HG03469 (cell line): Measurements from ENCODE around the gene GATAD2B.
"Not testable (repeated sequence)": the region's sequence is repeated elsewhere in the genome, so short reads cannot be mapped to it uniquely, and the experiment has no call there.

Experiments
- ATAC-seq: cut with Tn5 transposase; IDR thresholded peaks from one replicate; pipeline ENCODE4 v1.9.1; 2021; ENCODE audit warnings: mild to moderate bottlenecking, moderate library complexity, moderate number of reproducible peaks; ENCODE audit not compliant: unreplicated experiment

The GATAD2B gene

DNA sequence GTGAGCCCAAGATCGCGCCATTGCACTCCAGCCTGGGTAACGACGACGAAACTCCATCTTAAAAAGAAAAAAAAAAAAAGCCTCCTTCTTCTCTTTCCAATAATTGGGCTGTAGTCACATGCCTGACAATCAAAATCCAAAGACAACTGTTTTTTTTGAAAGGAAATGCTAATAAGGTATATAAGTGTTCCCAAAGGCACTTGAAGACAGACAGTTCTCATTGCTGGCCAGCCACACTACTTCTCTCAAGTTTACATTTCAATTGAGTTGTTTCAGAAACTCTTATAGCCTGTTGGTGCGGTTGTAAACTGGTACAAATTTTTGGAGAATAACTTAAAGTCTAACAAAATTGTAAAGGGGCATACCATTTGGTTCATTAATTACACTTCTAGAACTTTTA is 23.3 kb downstream of the GATAD2B start:
- ATAC-seq = no peak

DNA sequence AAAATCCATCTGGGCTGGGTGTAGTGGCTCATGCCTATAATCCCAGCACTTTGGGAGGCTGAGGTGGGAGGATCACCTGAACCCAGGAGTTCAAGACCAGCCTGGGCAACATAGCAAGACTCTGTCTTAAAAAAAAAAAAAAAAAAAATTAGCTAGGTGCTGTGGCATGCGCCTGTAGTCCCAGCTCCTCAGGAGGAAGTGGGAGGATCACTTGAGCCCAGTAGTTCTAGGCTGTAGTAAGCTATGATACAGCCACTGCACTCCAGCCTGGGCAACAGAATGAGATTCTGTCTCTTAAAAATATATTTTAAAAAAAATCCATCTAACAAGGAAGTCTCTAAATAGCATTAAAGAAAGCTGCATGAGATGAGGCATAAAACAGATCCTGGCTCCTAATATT is 26.9 kb downstream of the GATAD2B start:
- not testable (repeated sequence) for ATAC-seq

DNA sequence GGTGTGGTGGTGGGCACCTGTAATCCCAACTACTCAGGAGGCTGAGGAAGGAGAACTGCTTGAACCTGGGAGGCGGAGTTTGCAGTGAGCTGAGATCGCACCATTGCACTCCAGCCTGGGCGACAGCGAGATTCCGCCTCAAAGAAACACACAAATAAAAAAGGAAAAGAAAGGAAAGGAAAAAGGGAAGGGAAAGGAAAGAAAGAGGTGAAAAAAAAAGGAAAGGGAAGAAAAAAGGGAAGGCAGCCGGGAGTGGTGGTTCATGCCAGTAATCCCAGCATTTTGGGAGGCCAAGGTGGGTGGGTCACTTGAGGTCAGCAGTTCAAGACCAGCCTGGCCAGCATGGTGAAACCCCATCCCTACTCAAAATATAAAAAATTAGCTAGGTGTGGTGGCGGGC is 31.7 kb downstream of the GATAD2B start:
- not testable (repeated sequence) for ATAC-seq

DNA sequence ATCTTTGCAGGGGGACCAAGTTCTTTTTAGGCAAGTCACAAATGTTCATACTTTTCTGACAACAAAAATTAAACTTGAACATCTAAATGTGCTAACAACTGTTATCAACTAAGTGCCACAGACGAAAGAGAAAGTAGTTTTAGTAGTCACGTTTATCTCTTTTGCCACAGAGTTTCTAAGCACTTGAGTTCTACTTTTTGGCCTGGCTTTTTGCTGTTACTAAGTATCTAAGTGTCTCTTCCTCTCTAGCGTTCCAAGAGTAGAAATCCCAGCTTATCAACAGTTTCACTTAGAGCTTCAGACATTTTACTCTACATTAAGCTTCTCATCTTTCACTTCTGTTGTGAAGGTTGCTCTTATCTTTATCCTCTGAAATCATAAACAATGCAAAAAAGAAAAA is 34.2 kb downstream of the GATAD2B start:
- ATAC-seq = no peak

DNA sequence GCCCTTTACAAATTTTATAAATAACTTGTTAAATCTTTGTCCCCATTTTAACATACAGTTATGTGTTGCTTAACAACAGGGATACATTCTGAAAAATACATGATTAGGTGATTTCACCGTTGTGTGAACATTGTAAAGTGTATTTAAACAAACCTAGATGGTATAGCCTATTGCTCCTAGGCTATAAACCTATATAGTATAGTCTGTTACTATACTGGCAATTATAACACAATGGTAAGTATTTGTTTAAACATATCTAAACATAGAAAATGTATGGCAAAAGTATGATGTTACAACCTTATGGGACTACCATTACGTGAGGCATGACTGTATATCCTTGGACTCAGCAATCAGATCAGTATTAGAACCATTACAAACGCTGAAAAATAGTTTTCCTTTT is 36.6 kb downstream of the GATAD2B start:
- no peak for ATAC-seq

DNA sequence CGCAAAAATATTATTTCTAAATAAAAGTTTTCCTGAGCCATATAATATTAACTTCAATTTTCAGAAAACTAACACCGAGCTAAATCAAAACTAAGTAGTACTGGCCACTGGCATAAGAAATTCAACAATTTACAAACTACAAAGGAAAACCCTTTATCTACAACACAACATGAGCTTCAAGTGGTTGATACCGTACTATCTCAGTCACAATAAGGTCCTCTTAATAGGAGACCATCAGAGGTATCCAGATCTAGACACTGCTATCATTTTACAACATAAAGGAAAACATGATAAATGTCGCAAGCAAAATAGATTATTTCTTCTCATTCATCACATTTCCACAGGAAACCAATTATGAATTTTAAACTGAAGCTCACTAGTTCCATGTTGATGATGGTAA is 39.5 kb downstream of the GATAD2B start:
- no peak for ATAC-seq

DNA sequence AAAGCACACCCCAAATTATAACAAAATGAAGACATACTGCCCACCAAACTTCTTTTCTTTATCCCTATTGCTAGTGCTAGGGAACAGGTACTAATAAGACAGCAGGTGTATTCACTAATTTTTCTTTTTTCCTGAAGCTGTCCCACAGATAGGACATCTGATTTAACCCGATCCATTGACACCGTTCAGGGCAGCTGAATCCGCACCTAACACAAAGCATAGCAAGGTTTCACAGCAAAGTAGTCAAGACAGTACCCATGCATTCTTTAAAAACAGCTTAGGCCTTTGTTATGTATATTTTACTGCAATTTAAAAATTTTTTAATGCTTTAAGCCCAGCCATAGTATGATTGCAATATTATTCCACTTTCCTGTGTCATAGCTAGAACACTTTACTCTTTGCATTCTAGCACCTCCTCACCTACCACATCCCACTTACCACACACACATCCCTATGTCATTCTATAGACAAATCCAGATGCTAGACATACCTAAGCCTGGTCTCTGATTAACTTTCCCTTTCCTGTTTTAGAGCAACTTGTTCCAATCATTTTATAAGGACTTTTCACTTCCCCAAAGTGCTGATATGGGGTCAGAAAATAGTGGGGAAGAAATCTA is 40.4 kb downstream of the GATAD2B start:
- ATAC-seq = no peak

DNA sequence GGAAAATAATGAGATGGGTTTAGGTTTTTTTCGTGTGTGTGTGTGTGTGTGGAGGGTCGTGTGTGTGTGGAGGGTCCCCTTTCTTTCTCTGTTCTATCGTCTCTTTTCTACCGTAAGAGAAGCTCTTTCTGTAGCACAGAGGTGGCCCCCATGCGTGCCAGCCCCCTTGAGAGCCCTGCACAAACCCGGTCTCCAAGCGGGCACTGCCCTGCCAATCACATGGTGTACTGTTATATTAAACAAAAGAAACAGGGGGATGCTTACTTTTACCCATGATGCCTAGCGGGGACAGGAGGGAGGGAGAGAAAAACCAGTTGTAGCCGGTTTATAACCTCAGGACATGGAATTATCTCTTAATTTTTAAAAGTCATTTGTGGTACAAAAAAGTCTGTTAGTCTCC is 41.0 kb downstream of the GATAD2B start:
- no peak for ATAC-seq

DNA sequence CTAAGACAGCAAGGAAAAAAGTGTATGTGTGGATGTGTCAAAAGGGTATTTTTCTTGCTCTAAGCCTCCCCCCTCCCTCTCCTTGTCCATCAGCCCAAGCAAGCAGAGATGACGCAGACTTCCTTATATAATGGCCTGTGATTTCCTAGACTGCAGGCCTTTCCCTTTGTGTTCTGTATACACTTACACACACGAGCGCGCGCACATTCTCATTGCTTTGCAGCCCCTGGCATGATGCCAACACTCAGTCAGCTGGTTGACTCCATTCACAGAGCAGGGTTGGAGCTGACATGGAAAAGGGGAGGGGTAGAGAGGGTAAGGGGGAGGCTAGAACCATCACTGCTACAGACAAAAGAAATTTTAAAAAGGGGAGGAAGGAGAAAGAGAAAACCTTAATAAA is 41.8 kb downstream of the GATAD2B start:
- no peak for ATAC-seq

DNA sequence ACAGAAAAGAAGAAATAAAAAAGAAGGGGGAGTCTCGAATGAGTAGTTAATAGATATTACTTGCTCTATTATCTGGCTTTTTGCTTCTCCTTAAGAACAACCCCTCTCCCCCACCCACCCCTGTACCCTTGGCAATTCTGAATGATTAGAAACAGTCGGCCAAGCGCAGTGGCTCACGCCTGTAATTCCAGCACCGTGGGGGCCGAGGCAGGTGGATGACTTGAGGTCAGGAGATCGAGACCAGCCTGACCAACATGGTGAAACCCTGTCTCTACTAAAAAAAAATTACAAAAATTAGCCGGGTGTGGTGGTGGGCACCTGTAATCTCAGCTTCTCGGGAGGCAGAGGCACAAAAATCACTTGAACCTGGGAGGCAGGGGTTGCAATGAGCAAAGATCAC is 42.7 kb downstream of the GATAD2B start:
- no peak for ATAC-seq

DNA sequence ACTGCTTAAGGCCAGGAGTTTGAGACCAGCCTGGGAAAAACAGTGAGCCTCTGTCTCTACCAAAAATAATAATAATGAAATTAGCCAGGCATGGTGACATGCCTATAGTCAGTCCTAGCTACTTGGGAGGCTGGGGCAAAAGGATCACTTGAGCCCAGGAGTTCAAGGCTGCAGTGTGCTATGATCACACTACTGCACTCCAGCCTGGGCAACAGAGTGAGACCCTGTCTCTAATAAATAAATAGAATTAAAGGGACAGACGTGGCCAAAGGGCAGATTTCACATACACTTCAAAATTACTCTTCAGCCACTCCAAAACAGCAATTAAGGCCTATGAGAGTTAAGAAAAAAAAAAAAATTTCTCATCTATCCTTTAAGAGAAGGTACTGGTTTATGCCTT is 45.7 kb downstream of the GATAD2B start:
- ATAC-seq = no peak

DNA sequence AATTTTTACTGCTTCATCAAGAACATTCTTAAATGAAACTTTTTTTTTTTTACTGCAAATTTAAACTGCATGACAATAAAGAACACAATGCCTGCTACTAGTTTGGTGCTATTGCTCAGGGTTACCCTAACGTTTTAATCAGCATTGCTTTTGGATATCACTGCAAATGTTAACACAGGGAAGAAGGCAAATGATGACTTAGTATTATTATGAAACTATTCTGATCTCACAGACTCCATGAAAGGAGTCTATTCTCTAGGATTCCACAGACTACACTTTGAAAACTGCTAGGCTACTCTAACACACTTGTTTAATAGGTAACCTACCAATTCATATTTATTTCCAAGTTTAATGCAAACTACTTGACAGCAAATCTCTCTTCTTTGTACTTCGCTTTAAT is 49.8 kb downstream of the GATAD2B start:
- ATAC-seq = no peak

DNA sequence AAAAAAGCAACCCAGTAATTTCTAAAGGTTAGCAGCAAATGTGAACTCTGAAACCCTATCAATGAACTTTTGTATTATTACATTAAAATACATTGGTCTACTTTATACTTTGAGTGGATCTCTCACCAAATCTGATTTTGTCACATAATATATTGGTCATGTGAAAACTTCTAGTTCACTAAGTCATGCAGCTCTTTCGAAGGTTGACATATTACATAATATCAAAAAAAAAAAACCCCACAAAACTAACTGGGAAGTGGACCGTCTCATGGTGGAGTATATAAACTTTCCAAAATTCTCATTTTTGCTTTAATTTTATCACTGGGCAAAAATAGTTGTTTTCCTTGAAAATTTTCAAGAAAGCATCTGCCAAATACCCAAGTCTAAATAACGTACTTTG is 50.4 kb downstream of the GATAD2B start:
- no peak for ATAC-seq

DNA sequence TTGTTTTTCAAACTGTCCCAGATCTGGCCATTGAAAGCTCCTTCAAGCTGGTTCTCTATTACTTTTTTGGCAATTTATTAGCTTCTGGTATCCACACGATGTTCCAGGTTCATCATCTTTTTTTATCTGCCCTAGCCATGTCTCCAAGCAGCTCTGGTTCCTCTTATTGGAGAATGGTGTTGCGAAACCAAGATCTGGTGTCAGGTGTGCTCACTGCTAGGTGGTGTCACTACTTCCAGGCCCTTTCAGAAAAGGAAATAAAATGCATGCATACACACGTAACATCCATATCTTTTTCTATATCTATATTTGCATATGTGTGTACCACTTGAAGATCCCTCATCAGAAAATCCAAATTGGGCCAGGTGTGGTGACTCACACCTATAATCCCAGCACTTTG is 53.3 kb downstream of the GATAD2B start:
- no peak for ATAC-seq

DNA sequence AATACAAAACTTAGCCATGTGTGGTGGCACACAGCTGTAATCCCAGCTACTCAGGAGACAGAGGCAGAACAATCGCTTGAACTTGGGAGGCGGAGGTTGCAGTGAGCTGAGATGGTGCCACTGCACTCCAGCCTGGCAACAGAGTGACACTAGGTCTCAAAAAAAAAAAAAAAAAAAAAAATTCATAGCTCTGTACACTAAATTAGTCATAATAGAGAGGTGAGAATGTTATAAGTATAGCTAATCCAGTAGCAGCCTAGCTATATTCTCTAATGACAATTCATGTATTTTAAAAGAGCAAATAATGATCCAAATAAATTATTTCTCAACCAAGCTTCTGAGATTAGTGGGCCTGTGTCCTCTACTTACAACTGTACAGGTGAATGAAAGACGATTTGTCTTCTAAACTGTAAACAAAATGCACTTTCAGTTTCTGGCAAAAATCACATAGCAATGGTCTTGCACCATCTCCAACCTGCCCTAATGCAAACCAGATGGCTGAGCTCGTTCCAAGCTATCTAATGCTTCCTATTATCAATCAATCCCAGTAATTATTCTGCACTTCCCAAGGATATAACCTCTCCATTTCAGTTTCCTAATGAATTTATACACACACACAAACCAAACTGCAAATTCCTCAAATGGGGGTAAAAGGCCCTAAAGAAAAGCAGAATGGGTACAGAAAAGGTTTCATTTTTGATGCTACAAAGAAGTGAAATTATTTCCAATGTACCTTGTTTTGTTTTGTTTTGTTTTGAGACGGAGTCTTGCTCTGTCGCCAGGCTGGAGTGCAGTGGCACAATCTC is 56.5 kb downstream of the GATAD2B start:
- no peak for ATAC-seq

DNA sequence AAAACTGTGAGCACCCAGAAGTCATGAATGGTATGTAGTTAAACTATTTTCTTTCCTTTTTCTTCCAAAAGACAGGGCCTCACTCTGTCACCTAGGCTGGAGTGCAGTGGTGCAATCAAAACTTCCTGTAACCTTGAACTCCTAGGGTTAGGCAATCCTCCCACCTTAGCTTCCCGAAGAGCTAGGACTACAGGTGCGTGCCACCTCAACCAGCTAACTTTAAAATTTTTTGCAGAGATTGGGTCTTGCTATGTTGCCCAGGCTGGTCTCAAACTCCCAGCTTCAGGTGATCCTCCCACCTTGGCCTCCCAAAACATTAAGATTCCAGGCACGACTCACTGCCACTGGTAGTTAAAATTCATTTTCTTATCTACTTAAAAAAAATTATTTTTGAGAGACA is 62.5 kb downstream of the GATAD2B start:
- ATAC-seq = no peak

DNA sequence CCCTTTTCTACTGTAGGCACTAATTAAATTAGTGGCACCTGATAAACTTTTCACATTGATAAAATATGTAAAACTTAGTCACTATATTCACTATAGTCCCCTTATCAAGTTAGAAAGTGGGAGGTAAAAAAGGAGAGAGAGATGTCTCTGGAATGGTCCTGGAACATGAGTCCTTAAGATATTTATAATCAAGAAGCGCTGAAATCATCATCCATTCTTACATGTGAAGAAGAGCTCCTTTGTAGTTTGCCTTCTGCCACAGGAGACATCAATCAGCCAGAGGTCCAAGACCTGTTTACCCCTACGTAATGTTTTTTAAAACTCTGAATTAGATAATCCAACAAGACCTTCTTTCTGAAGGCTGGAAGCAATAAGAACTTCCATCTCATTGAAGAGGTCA is 65.3 kb downstream of the GATAD2B start:
- ATAC-seq = no peak

DNA sequence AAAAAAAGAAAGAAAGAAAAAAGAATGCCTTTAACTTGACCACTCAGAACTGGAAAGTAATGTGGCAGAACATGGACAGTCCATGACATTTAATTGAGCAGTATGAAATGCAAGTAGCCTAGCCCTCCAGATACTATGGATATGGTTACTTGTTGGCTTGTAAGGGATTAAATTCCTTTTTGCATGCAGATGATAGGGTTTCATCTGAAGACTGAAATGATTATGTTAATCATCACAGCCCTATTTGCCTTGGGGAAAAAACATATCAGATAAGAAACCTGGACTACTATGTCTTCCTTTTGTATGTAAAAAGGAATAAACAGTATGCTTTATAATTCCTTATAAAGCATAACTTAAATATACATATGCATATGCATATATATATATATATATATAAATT is 66.0 kb downstream of the GATAD2B start:
- ATAC-seq = no peak

DNA sequence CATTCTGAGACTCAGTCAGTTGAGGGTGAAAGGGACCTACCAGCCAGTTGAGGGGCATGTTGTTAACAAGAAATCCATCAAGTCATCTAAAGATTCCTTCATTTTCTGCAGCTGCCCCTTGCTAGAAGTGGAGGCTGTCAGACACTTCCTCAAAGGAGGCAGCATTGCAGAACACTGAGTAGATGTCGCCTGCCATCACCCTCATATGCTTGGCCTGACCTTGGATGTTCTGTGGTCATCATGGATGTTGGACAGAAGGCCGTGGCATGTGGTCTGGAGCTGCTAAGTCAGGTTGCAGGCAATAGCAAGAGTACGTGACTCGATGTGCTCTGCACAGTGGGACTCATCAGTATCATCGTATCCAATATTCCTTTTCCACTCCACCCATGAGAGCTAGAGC is 70.6 kb downstream of the GATAD2B start:
- no peak for ATAC-seq

DNA sequence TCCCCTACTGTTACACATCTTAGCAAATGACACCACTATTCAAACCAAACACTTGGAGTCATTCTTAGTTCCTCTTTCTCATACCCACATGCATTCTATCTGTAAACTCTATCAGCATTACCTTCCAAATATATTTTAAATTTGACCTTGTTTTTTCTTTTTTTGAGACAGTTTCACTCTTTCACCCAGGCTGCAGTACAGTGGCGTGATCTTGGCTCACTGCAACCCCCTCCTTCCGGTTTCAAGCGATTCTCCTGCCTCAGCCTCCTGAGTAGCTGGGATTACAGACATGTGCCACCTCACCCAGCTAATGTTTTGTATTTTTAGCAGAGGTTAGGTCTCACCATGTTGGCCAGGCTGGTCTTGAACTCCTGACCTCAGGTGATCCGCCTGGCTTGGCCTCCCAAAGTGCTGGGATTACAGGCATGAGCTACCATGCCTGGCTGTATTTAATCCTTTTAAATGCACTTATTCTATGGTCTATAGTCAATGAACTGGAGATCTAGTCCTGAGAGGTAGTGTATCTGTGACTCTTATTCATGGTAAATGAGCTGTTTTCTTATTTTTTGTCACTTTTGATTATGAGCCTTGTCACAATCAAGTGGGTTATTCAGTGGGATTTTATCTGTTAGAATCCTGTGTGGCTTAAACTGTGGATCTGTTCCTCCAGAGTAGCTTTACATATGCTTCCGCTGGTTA is 73.1 kb downstream of the GATAD2B start:
- ATAC-seq = peak; percentile 50

DNA sequence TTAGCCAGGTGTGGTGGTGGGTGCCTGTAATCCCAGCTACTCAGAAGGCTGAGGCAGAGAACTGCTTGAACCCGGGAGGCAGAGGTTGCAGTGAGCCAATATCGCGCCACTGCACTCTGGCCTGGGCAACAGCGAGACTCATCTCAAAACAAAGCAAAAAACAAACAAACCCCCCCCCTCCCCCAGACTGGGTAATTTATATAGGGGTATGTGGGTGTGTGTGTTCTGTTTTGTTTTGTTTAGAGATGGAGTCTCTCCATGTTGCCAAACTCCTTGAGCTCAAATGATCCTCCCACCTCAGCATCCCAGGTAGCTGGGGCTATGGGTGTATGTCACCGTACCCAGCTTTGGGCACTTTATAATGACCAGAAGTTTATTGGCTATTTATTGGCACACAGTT is 74.0 kb downstream of the GATAD2B start:
- ATAC-seq = no peak

DNA sequence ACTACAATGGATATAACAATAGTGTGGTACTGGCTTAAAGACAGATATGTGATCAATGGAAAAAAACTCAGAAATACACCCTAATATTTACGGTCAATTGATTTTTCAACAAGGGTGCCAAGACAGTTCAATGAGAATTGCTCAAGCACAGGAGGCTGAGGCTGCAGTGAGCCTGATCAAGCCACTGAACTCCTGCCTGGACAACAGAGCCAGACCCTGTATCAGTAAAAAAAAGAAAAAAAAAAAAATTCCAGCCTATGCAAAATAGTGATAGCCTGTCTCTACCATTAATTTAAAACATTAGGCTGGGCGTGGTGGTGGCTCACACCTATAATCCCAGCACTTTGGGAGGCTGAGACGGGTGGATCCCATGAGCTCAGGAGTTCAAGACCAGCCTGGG is 77.6 kb downstream of the GATAD2B start:
- ATAC-seq = no peak
